Erythroblast (primary cell): ENCODE data around the gene SLC16A2.

Experiments
- GATA1 ChIP-seq: IDR thresholded peaks from 2 replicates; pipeline ENCODE4 v1.6.1; 2011; ENCODE audit warnings: low read depth, mild to moderate bottlenecking, control low read depth, low read length, moderate library complexity
- POLR2A ChIP-seq: IDR thresholded peaks from 2 replicates; pipeline ENCODE4 v1.6.1; 2011; ENCODE audit warnings: mild to moderate bottlenecking, low read length

- TF ChIP-seq POLR2A (no peak), GATA1 (no peak)
Measured at GRCh38 chrX:74446876-74447275, 25.6 kb downstream of the SLC16A2 start.
